Ovary (tissue), 9 donors: ENCODE results near the gene MAST3. TPM values are rescaled to one million over a fixed set of nuclear protein-coding genes. Genes with fewer than 3 reads are reported as not detected.

ENCODE experiments used
- DNase-seq, 5 donors: peaks; one replicate each; pipeline ENCODE4 v3.0.0-alpha.2; 2019 to 2020
- H3K27ac ChIP-seq, 2 donors: fragments of 200-600 bp; one replicate each; pipeline versions ENCODE4 v1.5.1 to v1.8.0; 2019 to 2022
- H3K27me3 ChIP-seq: fragments of 200-600 bp; one replicate; pipeline ENCODE4 v1.8.0; 2022
- H3K36me3 ChIP-seq: fragments of 200-600 bp; sonication (generic); one replicate; pipeline ENCODE4 v1.5.1; 2019
- H3K4me1 ChIP-seq: one replicate; pipeline ENCODE4 v1.8.1; 2013; ENCODE audit warnings: mild to moderate bottlenecking, moderate library complexity; ENCODE audit not compliant: insufficient read depth
- H3K4me3 ChIP-seq: fragments of 200-600 bp; sonication (generic); one replicate; pipeline ENCODE4 v1.5.1; 2017
- H3K9me3 ChIP-seq, 2 donors: fragments of 200-600 bp in 1 of 2; sonication (generic) in 1 of 2; one replicate each; pipeline versions ENCODE4 v1.5.1 to v1.8.1; 2013 to 2019; ENCODE audit warnings: mild to moderate bottlenecking in 1 of 2, moderate library complexity in 1 of 2
- EP300 ChIP-seq: sonication (generic); formaldehyde crosslinking; IDR thresholded peaks from one replicate; pipeline ENCODE4 v1.6.1; 2017; ENCODE audit warnings: antibody characterized with exemption
- POLR2A ChIP-seq: fragments of 450-650 bp; IDR thresholded peaks from one replicate; pipeline ENCODE4 v1.6.1; 2017; ENCODE audit warnings: antibody characterized with exemption, mild to moderate bottlenecking, moderate library complexity
- WGBS, 3 donors: extraction: QIAGEN DNeasy Blood & Tissue Kit in 1 of 3; methylation state at CpG; one replicate each; pipeline versions ENCODE4 v1.1.5 to v1.1.7; 2013 to 2017; 5-methylcytosine and 5-hydroxymethylcytosine counted together
- intact Hi-C, 4 donors: fragments of 100-400 bp; cut with DNase I; formaldehyde crosslinking; loops; one replicate each; pipeline versions ENCODE4 v1.11.0 to v1.15.1; 2022 to 2023
- polyA plus RNA-seq, 2 donors: library from polyadenylated mRNA; stranded (reverse); fragments of 200-250 nt in 1 of 2; fragments of 350-450 nt in 1 of 2; fragmentation: Illumina TruSeq in 1 of 2; extraction: RNeasy Lipid Tissue Mini Kit (QIAGEN cat#74804) in 1 of 2; gene quantifications; one replicate each; pipeline ENCODE4 v1.2.3, GENCODE V29; 2013 to 2014
- total RNA-seq, 7 donors: library from RNA; depleted of rRNA in 2 of 7; stranded (reverse); fragments of >200 nt in 2 of 7; fragmentation: NEBNext Ultra II Directional in 3 of 7; extraction: Animal tissue kit (Norgen Biotek cat#: 25700) in 3 of 7; gene quantifications; one replicate each; pipeline versions ENCODE4 v1.1.0 to v1.2.4, GENCODE V29; 2016 to 2023
- TF ChIP-seq, protein P1 (sequence below), 3 donors: fragments of 450-650 bp in 2 of 3; fragments of 200-600 bp in 1 of 3; IDR thresholded peaks; one replicate each; pipeline versions ENCODE4 v1.5.1 to v1.8.0; 2016 to 2022; ENCODE audit warnings: antibody characterized with exemption in 3 of 3, mild to moderate bottlenecking in 1 of 3
- donor health status: DM: no; HTN: no; CAD: no; lungs with moderate emphysema.
- donor health status: DM: no; HTN: no; CAD: no.
- donor health status: Bipolar disorder and iron deficiency.
- donor health status: DM: yes; HTN: yes; CAD: no.
- donor health status: DM: no; HTN: no; CAD: no.
- donor health status: DM: yes; HTN: yes; CAD: no.

The MAST3 gene
- total and polyA plus RNA-seq, 9 donors, result 2.4 to 12.2 (median 9.9) TPM

DNA sequence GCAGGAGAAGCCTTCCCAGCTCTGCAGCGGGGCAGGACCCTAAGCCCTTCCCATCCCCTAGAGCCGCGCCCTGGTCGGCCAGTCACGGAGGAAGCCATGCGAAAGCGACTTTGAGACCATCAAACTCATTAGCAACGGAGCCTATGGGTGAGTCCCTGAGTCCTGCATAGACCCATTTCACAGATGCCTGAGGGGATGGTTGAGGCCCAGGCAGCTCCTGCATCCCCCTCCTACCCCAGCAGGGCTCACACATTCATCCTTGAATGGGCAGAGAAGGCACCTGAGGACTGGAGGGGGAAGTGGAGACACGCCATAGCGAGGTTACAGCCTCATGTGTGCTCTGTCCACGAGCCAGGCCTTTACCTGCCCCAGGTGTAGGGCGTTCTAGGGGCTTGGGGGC, 31.2 kb downstream of the MAST3 start:
- Histone ChIP-seq H3K27ac (no peak overlapping the region), H3K4me3 (no peak overlapping the region), H3K36me3 (no peaks in the 10 kb centered on the region), H3K27me3 (no peaks in the 10 kb centered on the region), H3K9me3 (no peaks in the 10 kb centered on the region), H3K4me1 (no peaks in the 10 kb centered on the region)
- WGBS, 3 donors, result 90 to 97% (median 94%) methylated on average over 12 of the region's 12 CpGs
- TF ChIP-seq EP300 (no peak), POLR2A (no peak)
- TF ChIP-seq, protein P1, sequence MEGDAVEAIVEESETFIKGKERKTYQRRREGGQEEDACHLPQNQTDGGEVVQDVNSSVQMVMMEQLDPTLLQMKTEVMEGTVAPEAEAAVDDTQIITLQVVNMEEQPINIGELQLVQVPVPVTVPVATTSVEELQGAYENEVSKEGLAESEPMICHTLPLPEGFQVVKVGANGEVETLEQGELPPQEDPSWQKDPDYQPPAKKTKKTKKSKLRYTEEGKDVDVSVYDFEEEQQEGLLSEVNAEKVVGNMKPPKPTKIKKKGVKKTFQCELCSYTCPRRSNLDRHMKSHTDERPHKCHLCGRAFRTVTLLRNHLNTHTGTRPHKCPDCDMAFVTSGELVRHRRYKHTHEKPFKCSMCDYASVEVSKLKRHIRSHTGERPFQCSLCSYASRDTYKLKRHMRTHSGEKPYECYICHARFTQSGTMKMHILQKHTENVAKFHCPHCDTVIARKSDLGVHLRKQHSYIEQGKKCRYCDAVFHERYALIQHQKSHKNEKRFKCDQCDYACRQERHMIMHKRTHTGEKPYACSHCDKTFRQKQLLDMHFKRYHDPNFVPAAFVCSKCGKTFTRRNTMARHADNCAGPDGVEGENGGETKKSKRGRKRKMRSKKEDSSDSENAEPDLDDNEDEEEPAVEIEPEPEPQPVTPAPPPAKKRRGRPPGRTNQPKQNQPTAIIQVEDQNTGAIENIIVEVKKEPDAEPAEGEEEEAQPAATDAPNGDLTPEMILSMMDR (IDR thresholded peaks at IDR 0.05), result no peak
- DNase-seq, result no peak
- intact Hi-C loops, result no loop called here

DNA sequence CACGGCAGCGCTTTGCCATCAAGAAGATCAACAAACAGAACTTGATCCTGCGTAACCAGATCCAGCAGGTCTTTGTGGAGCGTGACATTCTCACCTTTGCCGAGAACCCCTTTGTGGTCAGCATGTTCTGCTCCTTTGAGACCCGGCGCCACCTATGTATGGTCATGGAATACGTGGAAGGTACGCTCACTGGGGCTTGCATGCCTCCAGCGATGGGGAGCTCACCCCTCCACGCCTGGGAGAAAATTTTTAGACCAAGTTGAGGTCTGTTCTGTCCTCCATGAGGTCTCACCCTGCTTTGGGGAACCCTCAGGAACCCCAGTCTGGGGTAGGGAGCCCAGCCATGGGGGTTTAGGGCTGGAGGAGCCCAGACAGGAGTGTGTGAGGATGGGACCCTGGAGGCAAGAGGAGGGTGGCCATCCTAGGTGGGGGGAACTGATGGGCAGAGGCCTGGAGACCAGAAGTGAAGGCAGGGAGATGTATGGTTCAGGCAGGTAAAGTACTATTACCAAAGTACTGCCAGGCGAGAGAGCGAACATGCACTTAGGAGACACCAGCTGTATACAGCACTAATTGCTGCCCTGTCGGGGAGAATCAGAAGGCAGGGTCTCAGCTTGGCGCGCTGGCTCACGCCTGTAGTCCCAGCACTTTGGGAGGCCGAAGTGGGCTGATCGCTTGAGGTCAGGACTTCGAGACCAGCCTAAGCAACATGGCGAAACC, 33.1 kb downstream of the MAST3 start:
- TF ChIP-seq EP300, result no peak
- no peak for TF ChIP-seq POLR2A
- TF ChIP-seq, protein P1 (IDR thresholded peaks at IDR 0.05), result no peak
- no peaks in the 10 kb centered on the region for H3K36me3 ChIP-seq
- intact Hi-C loops, result no loop called here
- H3K9me3 ChIP-seq, result no peaks in the 10 kb centered on the region
- DNase-seq, result no peak
- no peaks in the 10 kb centered on the region for H3K4me1 ChIP-seq
- H3K27me3 ChIP-seq, result no peaks in the 10 kb centered on the region
- 92 to 95% (median 93%) methylated on average over 21 of the region's 21 CpGs for WGBS, 3 donors
- H3K27ac ChIP-seq, result no peak overlapping the region
- H3K4me3 ChIP-seq, result no peak overlapping the region

GRCh38 chr19:18131841-18132596, 34.4 kb downstream of the MAST3 start:
- Histone ChIP-seq H3K36me3 (no peaks in the 10 kb centered on the region), H3K27me3 (no peaks in the 10 kb centered on the region), H3K4me1 (no peaks in the 10 kb centered on the region), H3K4me3 (no peak overlapping the region), H3K9me3 (no peaks in the 10 kb centered on the region), H3K27ac (no peak overlapping the region)
- intact Hi-C loops, result no loop called here
- 77 to 86% (median 82%) methylated on average over 27 to 31 of the region's 31 CpGs for WGBS, 3 donors
- no peak for TF ChIP-seq EP300
- no peak for TF ChIP-seq POLR2A
- TF ChIP-seq, protein P1 (IDR thresholded peaks at IDR 0.05), result no peak
- no peak for DNase-seq

DNA sequence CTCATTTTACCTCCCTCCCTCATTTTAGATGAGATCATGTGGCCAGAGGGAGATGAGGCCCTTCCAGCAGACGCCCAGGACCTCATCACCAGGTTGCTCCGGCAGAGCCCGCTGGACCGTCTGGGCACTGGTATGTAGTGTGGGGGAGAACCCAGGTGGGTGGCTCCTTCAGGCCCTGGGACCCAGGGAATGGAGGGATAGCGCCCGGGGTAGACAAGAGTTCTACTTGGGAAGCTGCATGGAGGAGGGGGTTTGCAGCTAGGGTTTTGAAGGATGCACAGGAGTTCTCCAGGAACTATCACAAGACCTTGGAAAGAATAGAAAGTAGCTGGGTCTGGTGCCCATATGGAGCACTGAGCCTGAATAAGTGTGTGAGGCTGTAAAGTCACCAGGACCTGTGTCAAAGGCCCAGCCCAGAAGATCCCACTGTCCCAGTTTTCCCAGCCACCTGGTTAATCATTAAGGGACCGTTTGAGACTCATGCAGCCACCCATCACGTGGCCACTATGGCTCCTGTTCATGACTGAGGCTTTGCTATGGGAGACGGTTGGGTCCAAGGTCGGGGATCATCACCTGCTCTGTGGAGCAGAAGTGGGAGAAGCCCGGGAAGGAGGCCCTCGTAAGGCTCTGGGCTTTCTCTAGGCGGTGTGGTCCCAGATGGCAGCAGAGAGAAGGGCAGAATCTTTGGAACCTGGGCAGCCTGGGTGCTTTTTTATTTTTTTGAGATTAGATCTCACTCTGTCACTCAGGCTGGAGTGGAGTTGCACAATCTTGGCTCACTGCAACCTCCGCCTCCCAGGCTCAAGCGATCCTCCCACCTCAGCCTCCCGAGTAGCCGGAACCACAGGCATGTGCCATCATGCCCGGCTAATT, 38.4 kb downstream of the MAST3 start:
- TF ChIP-seq EP300, result no peak
- TF ChIP-seq, protein P1 (IDR thresholded peaks at IDR 0.05), result no peak
- TF ChIP-seq POLR2A, result no peak
- H3K36me3 ChIP-seq, result no peaks in the 10 kb centered on the region
- intact Hi-C loops, result no loop called here
- WGBS, 3 donors, result 91 to 94% (median 91%) methylated on average over 18 of the region's 18 CpGs
- no peaks in the 10 kb centered on the region for H3K27me3 ChIP-seq
- no peak overlapping the region for H3K27ac ChIP-seq
- H3K4me3 ChIP-seq, result no peak overlapping the region
- H3K9me3 ChIP-seq, result no peaks in the 10 kb centered on the region
- no peaks in the 10 kb centered on the region for H3K4me1 ChIP-seq
- no peak for DNase-seq
